ENCODE data around the gene DDIT4.
"Not testable (repeated sequence)": the region's sequence is repeated elsewhere in the genome, so short reads cannot be mapped to it uniquely, and the experiment has no call there.

DDIT4 gene

GRCh38 chr10:72277340-72277995 is 3.7 kb downstream of the DDIT4 start:
- TF ChIP-seq, protein P1, sequence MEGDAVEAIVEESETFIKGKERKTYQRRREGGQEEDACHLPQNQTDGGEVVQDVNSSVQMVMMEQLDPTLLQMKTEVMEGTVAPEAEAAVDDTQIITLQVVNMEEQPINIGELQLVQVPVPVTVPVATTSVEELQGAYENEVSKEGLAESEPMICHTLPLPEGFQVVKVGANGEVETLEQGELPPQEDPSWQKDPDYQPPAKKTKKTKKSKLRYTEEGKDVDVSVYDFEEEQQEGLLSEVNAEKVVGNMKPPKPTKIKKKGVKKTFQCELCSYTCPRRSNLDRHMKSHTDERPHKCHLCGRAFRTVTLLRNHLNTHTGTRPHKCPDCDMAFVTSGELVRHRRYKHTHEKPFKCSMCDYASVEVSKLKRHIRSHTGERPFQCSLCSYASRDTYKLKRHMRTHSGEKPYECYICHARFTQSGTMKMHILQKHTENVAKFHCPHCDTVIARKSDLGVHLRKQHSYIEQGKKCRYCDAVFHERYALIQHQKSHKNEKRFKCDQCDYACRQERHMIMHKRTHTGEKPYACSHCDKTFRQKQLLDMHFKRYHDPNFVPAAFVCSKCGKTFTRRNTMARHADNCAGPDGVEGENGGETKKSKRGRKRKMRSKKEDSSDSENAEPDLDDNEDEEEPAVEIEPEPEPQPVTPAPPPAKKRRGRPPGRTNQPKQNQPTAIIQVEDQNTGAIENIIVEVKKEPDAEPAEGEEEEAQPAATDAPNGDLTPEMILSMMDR (IDR thresholded peaks at IDR 0.05; ENCODE audit: low read depth, low read length), result no peak
- no peak overlapping the region for H3K4me3 ChIP-seq (ENCODE audit: low read depth, low read length)

GRCh38 chr10:72277996-72278667 is 4.4 kb downstream of the DDIT4 start:
- no peak overlapping the region for H3K4me3 ChIP-seq (ENCODE audit: low read depth, low read length)
- TF ChIP-seq, protein P1 (IDR thresholded peaks at IDR 0.05; ENCODE audit: low read depth, low read length), result no peak

DNA sequence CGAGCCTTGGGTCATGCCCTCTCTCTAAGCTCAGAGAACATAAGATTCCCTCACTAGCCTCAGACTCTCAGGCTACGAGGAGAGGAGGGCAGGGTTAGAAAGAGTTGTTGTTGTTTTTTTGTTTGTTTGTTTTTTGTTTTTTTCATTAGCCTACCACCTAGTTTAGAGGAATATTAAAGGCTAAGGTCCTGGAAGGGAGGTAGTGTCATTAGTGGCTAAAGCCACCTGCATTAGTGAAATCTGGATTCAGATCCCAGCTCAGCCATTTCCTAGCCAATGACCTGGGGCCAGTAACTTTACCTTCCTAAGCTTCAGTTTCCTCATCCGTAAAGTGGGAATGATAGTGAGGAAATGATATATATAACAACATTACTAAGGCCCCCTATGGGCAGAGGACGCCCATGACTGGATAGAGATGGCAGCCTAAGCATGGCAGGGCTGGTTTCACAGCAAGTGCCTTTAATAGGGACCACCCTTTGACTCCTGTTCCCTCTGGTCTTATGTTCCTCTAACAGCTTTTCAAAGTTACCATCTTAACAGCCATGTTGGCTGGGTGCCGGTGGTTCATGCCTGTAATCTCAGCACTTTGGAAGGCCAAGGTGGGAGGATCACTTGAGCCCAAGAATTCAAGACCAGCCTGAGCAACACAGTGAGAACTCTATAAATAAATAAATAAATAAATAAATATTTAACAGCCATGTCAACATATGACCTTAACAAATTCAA is 5.1 kb downstream of the DDIT4 start:
- TF ChIP-seq, protein P1 (IDR thresholded peaks at IDR 0.05; ENCODE audit: low read depth, low read length), result no peak
- no peak overlapping the region for H3K4me3 ChIP-seq (ENCODE audit: low read depth, low read length)

DNA sequence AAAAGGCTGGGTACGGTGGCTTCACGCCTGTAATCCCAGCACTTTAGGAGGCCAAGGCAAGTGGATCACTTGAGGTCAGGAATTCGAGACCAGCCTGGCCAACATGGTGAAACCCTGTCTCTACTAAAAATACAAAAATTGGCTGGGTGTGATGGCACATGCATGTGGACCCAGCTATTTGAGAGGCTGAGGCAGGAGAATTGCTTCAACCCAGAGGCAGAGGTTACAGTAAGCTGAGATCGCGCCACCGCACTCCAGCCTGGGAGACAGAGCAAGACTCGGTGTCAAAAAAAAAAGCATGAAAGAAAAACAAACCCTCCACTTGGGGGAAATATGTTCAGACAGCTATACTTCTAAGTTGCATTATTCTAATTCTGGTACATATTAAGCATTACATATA is 5.9 kb downstream of the DDIT4 start:
- not testable (repeated sequence) for H3K4me3 ChIP-seq (ENCODE audit: low read depth, low read length)

DNA sequence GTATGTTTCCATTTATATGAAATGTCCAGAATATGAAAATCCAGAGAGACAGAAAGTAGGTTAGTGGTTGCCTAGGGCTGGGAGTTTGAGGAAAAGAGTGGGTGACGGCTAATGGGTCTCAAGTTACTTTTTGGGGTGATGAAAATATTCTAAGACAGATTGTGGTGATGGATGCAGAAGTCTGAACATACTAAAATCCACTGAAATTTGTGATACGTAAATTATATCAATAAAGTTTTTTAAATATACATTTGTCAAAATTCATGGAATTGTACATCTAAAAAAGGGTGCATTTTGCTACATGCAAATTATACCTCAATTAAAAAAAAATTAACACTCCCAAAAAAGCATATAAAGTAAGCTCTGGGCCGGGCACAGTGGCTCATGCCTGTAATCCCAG is 9.4 kb downstream of the DDIT4 start:
- TF ChIP-seq, protein P1 (IDR thresholded peaks at IDR 0.05; ENCODE audit: low read depth, low read length), result no peak
- H3K4me3 ChIP-seq (ENCODE audit: low read depth, low read length), result no peak overlapping the region

DNA sequence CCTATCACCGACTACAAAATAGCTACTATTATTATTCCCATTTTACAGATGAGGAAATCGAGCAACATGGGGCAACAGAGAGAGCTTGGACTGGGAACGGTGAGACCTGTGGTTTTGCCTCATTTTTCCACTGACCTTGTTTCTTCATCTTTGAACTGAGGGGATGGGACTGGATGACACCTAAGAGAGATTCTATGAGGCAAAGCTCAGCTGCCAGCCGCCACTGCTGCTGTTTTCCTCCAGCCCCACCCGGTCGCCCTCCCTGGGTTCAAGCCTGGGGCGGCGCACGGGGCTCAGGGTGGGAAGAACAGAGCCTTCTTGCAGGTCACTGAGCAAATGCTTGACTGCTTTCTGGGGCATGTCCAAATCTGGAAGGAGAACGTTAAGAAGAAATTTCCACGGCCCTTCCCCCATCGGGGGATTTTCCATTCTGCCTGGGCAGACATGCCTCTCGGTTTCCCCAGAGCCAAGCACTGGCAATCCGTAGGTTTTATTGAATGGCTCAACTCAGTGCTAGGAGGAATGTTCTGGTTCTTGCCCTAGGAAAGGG is 12.3 kb downstream of the DDIT4 start:
- TF ChIP-seq, protein P1 (IDR thresholded peaks at IDR 0.05; ENCODE audit: low read depth, low read length), result no peak
- no peak overlapping the region for H3K4me3 ChIP-seq (ENCODE audit: low read depth, low read length)

DNA sequence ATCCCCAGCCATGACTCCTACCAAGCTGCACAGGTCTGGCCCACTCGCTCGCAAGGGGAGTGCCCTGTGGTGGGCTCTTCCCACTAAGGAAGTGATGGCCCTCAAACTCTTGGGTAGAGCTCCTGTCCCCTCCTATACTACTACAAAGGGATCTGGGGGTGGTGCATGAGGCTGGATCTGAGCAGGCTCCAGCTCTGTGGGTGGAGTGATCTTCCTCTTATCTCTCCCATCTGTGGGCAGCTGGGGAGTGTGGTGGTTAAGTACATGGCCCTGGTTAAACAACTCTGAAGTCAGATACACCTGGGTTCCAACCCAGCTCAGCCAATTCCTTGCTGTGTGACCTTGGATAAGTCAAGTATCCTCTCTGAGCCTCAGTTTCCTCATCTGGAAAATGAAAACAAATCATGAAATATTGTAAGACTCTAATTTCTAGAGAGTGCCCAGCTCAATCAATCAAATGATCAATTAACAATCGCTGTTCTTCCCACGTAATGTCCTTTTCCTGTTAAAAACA is 17.4 kb downstream of the DDIT4 start:
- no peak overlapping the region for H3K4me3 ChIP-seq (ENCODE audit: low read depth, low read length)
- TF ChIP-seq, protein P1 (IDR thresholded peaks at IDR 0.05; ENCODE audit: low read depth, low read length), result no peak
